PFSK-1 (cell line): ENCODE results near the gene PRKAR1B.

ENCODE experiments used
- FOXP2 ChIP-seq: optimal IDR thresholded peaks from 2 replicates; pipeline ENCODE3; 2011; ENCODE audit warnings: borderline replicate concordance, control low read depth, inconsistent platforms; ENCODE audit not compliant: insufficient read depth; ENCODE audit errors: extremely low read length, extremely low read depth
- POLR2AphosphoS5 ChIP-seq: IDR thresholded peaks from 2 replicates; pipeline ENCODE4 v1.6.1; 2012; ENCODE audit warnings: low read depth, mild to moderate bottlenecking, control low read depth, low read length, moderate library complexity
- SIN3A ChIP-seq: IDR thresholded peaks from 2 replicates; pipeline ENCODE4 v1.6.1; 2012; ENCODE audit warnings: mild to moderate bottlenecking, low read length, moderate library complexity, borderline replicate concordance; ENCODE audit not compliant: insufficient read depth
- TAF1 ChIP-seq: IDR thresholded peaks from 2 replicates; pipeline ENCODE4 v1.6.1; 2012; ENCODE audit warnings: low read length, control low read depth, borderline replicate concordance; ENCODE audit not compliant: insufficient read depth
- TF ChIP-seq, protein P1 (sequence below), 2 experiments: IDR thresholded peaks; 2 replicates each; pipeline versions ENCODE4 v1.6.1 to v1.8.0; 2011 to 2012; ENCODE audit warnings: low read depth in 2 of 2, low read length in 2 of 2, control low read depth in 1 of 2, inconsistent platforms in 1 of 2, mild to moderate bottlenecking in 1 of 2, moderate library complexity in 1 of 2; ENCODE audit not compliant: insufficient read depth in 1 of 2

Gene PRKAR1B

DNA sequence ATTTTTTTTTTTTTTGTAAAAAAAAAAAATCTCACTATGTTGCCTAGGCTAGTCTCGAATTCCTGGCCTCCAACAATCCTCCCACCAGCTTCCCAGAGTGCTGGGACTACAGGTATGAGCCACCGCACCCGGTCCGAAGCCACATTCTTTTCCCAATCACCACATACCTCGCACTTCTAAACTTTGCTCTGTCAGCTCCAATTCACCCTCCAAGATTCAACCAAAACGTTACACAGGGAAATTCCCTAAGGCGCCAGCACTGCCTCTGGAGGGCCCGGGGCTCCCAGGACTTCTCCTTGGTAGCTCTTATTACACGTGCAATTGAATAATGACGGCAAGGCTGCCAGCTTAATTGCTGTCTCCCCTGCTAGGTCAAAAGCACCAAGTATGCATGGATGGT is 10.9 kb downstream of the PRKAR1B start:
- TF ChIP-seq TAF1 (no peak), SIN3A (no peak), POLR2AphosphoS5 (no peak), FOXP2 (no peak)
- TF ChIP-seq, protein P1, sequence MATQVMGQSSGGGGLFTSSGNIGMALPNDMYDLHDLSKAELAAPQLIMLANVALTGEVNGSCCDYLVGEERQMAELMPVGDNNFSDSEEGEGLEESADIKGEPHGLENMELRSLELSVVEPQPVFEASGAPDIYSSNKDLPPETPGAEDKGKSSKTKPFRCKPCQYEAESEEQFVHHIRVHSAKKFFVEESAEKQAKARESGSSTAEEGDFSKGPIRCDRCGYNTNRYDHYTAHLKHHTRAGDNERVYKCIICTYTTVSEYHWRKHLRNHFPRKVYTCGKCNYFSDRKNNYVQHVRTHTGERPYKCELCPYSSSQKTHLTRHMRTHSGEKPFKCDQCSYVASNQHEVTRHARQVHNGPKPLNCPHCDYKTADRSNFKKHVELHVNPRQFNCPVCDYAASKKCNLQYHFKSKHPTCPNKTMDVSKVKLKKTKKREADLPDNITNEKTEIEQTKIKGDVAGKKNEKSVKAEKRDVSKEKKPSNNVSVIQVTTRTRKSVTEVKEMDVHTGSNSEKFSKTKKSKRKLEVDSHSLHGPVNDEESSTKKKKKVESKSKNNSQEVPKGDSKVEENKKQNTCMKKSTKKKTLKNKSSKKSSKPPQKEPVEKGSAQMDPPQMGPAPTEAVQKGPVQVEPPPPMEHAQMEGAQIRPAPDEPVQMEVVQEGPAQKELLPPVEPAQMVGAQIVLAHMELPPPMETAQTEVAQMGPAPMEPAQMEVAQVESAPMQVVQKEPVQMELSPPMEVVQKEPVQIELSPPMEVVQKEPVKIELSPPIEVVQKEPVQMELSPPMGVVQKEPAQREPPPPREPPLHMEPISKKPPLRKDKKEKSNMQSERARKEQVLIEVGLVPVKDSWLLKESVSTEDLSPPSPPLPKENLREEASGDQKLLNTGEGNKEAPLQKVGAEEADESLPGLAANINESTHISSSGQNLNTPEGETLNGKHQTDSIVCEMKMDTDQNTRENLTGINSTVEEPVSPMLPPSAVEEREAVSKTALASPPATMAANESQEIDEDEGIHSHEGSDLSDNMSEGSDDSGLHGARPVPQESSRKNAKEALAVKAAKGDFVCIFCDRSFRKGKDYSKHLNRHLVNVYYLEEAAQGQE (IDR thresholded peaks at IDR 0.05; ENCODE audit: insufficient read depth in 1 of 2, low read depth in 2 of 2, low read length in 2 of 2): no peak

DNA sequence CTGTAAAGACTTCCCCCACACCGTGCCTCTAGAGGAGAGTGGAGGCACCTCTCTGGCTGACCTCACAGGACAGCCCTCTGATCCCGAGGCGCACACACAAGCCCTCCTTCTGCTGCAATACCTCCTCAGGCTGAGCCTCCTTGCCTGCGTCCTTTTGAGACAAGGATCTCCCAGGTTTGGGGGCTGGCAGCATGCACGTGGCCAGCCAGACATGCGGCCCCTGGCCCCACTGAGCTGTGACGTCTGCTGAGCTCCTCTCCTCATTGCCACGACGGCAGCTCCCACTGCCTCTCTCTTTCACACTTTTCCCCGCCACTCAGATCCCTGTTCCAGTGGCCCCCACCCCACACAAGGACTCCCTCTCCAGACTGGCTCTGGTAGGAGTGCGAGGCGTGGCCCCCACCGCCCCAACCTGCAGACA is 12.8 kb downstream of the PRKAR1B start:
- TF ChIP-seq SIN3A: no peak
- no peak for TF ChIP-seq TAF1
- TF ChIP-seq FOXP2: no peak
- TF ChIP-seq POLR2AphosphoS5: no peak
- TF ChIP-seq, protein P1 (IDR thresholded peaks at IDR 0.05; ENCODE audit: insufficient read depth in 1 of 2, low read depth in 2 of 2, low read length in 2 of 2): no peak

DNA sequence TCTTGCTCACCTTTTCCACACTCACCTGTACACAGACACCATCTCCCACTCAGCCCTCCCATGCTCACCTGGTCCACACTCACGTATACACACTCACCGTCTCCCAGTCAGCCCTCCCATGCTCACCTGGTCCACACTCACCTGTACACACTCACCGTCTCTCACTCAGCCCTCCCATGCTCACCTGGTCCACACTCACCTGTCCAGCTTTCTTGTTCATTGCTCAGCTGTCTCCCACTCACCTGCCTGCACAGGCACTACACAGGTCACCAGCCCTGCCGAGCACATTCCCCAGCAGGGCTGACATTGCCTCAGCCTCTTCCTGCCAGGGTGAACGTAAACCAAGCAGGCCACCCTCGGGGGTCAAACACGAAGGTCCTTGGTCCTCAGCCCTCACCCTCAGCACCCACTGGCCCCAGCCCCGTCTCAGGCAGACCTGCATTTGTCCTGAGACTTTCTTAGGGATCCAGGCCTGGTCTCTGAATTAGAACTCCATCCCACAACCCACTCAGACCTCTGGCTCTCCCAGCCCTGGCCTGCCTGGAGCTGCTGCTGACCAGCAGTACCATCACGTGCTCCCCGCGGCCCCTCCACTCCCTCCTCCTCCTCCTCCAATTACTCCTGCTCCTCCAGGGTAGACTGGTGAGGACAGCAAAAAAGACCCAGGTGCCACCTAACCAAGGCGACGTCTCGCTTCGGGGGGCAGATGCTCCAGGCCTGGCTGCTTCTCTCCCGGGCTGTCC is 13.4 kb downstream of the PRKAR1B start:
- TF ChIP-seq TAF1: no peak
- TF ChIP-seq POLR2AphosphoS5: no peak
- no peak for TF ChIP-seq SIN3A
- TF ChIP-seq, protein P1 (IDR thresholded peaks at IDR 0.05; ENCODE audit: insufficient read depth in 1 of 2, low read depth in 2 of 2, low read length in 2 of 2): no peak
- no peak for TF ChIP-seq FOXP2

DNA sequence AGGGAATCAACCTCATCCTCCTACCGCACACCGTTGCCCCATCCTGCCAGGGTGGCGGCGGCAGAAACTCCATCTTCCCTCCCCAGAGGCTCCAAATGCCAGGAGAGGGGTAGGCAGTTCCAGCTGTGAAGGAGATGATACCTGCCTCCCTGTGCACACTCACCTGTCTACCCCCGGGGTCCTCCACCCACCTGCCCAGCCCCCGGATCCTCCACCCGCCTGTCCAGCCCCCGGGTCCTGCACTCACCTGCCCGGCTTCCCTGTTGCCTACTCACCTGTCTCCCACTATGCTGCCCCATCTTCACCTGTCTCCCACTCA is 14.0 kb downstream of the PRKAR1B start:
- TF ChIP-seq FOXP2 (no peak), SIN3A (no peak), POLR2AphosphoS5 (no peak), TAF1 (no peak)
- TF ChIP-seq, protein P1 (IDR thresholded peaks at IDR 0.05; ENCODE audit: insufficient read depth in 1 of 2, low read depth in 2 of 2, low read length in 2 of 2): no peak
